Measurements from ENCODE around the gene LARP1.
"Not testable (repeated sequence)": the region's sequence is repeated elsewhere in the genome, so short reads cannot be mapped to it uniquely, and the experiment has no call there.

LARP1 gene

DNA sequence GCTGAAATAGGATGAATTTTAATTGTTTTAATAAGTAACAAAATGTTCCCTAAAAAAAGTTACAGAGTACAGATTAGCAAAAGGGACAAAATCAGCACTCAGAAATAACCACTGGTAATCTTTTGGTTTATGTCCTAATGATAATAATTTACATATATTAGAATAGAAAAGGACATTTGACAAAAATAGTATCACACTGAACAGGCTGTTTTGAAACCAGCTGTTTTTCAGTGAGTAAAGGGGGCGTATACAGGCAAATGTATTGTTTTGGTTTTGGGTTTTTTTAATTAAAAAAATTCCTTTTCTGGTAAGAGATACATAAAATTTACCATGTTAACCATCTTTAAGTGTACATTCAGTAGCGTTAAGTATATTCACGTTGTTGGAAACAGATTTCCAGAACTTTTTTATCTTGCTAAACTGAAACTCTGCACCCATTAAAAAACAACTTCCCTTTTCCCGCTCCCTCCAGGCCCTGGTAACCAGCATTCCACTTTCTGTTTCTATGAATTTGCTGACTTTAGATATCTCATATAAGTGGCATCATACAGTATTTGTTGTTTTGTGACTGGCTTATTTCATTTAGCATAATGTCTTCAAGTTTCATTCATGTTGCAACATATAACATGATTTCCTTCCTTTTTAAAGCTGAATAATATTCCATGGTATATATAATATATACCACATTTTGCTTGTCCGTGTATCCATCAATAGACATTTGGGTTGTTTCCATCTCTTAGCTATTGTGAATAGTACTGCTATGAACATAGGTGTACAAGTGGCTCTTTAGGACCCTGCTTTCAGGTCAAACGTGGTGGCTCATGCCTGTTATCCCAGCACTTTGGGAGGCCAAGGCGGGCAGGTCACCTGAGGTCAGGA is 20.6 kb upstream of the LARP1 start:
- no peak for DNase-seq (ENCODE audit: low spot score)

GRCh38 chr5:154735362-154735761 is 19.8 kb upstream of the LARP1 start:
- not testable (repeated sequence) for DNase-seq (ENCODE audit: low spot score)

DNA sequence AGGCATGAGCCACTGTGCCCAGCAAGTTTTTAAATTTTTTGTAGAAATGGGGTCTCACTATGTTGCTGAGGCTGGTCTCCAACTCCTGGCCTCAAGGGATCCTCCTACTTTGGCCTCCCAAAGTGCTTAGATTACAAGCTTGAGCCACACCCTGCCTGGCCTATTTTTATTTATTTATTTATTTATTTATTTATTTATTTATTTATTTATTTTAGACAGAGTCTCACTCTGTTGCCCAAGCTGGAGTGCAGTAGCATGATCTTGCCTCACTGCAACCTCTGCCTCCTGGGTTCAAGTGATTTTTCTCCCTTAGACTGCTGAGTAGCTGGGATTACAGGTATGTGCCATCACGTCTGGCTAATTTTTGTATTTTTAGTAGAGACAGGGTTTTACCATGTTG is 18.8 kb upstream of the LARP1 start:
- not testable (repeated sequence) for DNase-seq (ENCODE audit: low spot score)

DNA sequence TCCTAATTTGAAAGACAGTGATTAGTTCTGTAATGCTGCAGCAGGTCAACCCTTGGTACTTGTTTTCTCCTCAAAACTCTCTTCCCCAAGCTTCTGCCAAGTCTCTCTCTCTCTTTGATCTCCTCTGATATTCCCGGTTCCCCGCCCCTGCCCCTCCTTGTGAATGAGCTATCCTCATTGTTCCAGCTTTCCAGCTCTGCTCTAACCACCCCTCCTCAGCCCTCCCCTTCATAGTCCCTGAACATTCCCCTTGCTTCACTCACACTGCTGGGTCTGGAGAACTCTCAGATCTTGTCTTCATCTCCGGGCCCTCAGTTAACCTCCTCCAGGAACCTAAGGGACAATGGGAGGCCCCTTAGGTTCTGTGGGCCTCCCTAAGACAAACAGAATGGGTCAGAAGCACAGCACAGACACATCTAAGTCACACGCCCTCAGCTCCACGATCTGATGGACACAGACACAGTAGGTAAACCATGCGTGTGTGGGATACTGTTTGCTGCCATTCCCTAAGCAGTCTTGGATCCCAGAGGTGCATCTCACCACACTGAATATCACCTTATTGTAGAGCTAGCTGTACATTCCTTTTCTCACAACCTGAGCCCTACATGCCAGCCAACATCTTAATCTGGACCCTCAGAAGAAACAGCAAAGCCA is 17.4 kb upstream of the LARP1 start:
- DNase-seq (ENCODE audit: low spot score), result no peak

DNA sequence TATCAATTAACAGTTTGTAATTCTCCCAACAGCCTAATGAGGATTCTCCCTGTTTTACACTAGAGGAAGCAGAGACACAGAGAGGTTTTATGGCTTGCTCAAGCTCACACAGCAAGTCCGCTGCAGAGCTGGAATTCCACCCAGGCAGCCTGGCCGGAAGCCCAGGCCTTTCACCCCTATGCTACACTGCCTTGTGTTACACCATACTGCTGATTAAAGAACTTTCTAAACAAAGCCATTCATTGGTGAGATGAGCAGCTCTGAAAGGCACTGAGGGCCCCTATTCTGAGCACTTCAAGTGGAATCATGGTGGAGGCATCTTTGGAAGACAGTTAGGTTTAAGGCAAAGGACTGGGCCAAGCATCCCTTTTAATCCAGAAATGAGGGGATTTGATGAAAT is 14.7 kb upstream of the LARP1 start:
- no peak for DNase-seq (ENCODE audit: low spot score)

- no peak for DNase-seq (ENCODE audit: low spot score)
These were observed 14.2 kb upstream of the LARP1 start for GRCh38 chr5:154740957-154741356.

DNA sequence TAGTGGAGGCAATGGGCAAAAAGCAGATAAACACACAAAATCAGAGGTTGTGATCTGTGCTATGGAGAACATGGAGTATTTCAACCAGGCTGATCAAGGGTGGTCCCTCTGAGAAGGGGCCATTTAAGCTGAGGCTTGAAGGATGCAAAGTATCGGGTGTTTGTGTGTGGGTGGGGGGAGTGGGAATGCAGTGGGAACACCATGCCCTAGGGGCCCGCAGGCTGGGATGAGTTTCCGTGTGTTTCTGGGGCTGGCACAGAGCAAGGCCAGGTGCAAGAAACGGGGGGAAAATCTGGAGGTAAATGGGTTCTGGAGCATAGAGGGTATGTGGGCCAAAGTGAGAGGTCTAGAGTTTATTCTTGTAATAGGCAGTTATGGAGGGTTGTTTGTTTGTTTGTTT is 13.8 kb upstream of the LARP1 start:
- no peak for DNase-seq (ENCODE audit: low spot score)

GRCh38 chr5:154743812-154744211 is 11.4 kb upstream of the LARP1 start:
- DNase-seq (ENCODE audit: low spot score), result no peak

- DNase-seq (ENCODE audit: low spot score), result no peak
These were observed 9.8 kb upstream of the LARP1 start for GRCh38 chr5:154745349-154745748.

DNA sequence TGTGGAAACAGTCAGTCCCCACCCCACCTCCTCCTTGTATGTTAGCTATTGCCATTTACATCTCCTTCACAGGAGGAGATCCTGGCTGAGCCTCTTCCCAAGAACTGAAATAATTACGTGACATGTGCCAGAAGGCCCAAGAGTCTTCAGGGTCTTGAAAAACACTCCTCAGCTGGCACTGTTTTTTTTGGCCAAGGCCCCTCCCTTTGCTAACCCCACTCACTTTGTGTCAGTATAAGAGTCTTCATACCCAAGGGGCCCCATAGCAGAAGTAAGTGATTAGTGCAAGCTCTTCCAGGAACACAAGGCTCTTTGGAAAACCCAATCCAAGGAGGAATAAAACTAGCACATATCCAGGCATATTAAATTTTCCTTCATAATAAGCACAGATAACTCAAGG is 5.7 kb upstream of the LARP1 start:
- DNase-seq (ENCODE audit: low spot score), result no peak

DNA sequence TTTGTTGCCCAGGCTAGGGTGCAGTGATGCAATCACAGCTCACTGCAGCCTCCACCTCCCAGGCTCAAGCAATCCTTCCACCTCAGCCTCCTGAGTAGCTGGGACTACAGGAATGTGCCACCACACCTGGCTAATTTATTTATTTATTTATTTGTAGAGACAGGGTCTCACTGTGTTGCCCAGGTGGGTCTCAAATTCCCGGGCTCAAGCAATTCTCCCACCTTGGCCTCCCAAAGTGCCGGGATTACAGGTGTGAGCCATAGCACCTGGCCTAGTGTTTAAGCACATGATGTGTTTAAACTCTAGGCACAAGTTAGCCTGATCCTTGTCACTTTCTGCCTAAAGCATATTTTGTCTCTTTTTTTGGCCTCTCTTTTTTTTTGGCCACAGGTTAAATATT is 4.5 kb upstream of the LARP1 start:
- not testable (repeated sequence) for DNase-seq (ENCODE audit: low spot score)

DNA sequence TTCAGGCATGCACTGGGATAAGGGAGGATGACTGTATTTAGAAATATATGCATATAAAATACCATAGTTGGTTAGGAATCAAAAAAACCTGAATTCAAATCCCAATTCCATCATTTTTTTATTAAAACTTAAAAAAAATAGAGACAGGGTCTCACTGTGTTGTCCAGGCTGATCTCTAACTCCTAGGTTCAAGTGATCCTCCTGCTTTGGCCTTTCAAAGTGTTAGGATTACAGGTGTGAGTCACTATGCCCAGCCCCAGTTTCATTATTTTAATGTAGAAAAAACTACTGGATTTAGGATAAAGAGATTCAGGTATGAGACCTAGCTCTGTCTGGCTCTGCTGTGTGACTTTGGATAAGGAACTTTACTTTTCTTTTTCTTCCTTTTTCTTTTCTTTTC is 3.3 kb upstream of the LARP1 start:
- no peak for DNase-seq (ENCODE audit: low spot score)

DNA sequence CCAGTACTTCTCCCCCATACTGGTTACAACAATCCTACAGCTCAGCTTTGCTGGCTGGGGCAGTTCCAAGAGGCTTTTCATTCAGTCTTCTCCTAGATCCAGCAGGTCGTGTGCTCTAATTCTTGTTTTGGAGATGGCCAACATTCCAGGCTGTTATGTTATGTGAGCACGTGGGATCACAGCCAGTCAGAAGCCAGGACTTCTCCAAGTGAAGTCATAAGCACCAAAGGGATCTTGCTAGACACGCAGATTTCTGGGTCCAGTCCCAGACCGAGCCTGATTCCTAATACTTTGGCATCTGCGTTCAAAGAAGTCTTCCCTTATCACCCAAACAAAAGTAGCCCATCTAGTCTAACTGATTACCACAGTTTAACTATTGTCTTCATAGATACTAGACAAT is 1.4 kb upstream of the LARP1 start:
- DNase-seq (ENCODE audit: low spot score), result no peak

DNA sequence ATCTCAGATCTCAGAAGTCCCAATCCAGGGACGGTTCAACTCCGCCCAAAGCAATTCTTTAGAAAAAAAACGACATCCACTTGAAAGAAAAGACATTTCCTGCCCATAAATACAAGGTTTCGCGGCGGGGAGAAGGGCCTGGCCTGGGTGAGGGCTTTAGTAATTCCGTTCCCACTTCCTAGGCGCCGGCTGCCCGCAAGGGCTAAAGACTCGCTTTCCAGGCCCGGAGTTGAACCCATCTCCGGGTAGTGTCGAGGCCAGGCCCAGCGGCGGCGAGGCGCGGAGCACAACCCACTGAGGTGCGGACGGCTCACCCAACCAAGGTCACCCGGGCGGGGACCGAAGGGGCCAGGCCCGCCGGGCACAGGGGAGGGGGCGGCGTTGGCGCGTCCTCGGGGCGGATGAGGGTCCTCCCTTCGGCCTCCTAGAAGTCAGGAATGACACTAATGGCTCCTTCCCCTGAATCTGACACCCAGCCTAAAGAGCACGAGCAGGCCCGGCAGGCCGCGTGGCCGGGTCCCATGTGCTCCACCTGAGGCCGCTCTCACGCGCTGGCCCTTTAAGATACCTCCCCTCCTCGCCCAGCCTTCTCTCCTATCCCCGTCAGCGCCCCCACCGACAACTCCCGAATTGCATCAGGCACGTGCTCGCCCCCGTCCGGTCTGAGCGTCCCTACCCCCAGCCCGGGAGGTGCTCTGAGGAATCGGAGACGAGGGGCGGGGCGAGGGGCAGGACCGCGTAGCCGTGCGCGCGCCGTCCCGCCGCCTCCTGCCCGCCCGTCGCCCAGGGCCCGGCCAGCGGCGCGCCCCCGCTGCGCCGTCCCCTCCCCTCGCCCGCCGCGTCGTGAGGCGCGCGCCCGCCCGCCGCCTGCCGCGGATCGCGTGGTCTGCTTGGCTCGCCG is 467 bp upstream of the LARP1 start:
- peak; percentile 99 for DNase-seq (ENCODE audit: low spot score)

DNA sequence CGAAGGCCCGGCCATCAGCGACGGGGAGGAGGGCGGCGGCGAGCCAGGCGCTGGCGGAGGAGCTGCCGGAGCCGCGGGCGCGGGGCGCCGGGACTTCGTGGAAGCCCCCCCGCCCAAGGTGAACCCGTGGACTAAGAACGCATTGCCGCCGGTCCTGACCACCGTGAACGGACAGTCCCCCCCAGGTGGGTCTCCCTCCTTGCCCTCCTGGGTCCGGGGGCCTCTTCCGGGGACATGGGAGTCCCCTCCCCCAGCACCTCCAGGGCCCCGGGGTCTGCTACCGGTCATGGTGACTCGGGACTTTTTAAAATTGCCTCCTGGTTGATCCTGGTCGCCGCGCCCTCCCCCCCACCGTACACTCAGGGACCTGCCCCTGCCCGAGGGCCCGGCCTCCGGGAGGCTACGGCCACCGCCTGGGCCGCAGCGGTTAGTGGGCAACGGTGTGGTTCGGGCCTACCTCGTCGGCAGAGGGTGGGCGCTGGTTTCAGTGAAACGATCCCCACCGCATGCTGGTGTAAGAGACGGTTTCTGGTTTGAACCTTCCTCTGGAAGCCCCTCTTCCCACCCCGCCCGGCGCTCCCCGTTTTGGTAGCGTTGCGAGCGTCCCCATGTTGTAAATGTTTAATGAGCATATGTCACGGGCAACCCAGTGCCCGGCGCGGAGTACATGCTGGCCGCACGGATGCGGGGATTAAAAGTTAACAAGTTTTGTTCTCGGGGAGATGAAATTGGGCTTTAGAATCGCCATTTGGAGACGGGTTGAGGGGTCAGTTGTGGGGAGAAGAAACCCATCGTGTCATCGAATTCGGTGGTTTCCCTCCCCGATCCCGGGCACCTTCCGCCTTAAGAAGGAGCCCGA is 1.1 kb downstream of the LARP1 start:
- DNase-seq (ENCODE audit: low spot score), result peak; percentile 66

DNA sequence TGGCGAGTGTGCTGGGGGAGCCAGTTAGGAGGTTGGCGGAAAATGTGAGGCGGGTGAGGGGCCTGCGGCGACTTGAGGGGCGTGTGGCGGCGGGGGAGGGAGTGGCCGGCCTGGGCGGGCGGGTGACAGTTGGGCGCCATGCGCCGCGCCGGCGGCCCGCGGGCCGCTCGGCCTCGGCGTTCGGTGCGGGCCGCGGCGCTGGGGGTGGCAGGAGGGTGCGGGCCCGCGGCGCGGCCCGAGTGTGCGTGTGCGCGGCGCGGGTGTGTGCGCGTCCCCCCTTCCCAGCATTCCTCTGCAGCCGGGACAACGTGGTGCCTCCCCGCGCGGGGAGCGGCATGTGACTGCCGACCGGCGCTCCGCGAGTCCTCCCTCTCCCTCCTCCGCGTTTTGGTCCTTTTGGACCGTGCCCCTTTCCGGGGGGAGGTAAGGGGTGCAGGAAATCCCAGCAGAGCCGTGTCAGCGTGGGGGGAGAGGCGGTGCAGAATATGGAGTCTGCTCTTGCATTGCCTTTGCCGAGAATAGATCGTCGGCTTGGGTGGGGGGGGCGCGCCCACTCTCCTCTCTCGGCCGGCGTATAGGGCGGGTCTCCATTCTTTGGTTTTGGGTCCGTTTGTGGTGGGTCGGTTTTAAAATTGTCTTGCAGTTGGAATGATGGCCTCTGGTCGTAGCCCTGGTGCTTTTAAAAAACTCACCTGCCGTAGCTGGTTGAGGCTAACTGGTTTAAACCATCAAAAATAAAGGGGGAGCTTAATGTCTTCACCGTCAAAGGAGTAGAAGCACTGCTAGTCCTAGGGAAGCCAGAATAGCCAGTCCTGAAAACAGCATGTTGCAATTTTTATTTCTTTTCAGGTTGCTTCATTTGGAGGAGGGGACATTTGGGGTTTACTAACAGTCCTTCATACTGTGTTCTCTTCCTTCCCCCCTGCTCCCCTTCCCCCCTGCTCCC is 2.0 kb downstream of the LARP1 start:
- peak; percentile 55 for DNase-seq (ENCODE audit: low spot score)

DNA sequence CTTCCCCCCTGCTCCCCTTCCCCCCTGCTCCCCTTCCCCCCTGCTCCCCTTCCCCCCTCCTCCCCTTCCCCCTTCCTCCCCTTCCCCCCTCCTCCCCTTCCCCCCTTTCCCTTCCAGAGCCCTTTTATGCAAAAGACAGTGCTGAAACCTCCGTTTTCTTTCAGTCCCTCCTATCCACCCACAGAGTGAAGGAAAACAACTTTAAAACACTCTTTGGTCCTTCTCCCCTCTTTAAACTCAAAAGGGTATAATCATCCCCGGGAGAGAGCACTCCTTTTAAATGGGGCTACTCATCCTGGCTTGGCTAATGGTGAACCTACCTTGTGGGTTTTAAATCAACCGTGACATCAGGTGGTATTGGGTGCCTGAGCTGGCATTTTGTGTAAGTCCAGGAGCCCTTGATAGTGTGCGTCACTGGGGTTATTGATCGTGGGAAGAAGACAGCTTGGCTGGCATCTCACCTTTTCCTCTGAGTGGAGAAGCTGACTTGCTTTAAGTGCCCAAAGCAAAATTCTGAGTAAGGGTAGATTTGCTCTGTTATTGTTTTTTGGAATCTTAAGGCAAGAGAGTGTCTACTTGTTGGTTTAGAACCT is 2.7 kb downstream of the LARP1 start:
- no peak for DNase-seq (ENCODE audit: low spot score)

DNA sequence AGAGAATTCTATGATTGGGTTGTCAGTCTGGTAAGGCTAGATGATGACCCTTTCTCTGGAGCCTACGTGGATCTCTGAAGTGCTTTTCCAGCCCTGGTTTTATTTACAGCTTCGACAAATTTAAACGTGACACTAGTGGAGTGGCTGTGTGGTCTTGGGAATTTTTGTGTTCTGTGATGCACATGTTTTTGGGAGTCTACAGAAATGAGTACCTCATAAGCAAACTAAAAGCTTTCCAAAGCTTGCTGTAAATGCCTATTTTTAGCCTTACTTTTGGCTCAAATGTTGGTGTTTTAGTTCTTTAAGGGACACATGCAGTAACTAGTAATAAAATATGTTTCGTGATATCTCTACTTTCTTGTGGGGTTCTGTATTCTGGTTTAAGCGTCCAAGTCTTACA is 3.3 kb downstream of the LARP1 start:
- DNase-seq (ENCODE audit: low spot score), result no peak

DNA sequence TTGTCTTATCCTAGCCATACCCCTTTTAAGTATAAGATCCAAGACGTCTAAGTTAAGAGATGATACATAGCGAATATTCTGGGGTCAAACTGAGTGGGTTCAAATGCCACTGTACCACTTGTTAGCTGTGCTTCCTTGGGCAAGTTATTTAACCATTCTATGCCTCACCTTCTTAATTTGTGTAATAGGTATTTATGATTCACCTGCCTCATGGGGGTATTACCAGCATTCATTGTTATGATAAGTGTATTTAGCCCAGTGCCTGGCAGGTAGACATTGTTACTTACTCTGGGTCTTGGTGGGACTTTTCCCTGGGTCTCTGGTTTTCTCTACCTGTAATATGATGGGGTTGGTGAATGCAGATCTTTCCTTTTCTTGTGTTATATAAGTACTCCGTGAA is 3.8 kb downstream of the LARP1 start:
- DNase-seq (ENCODE audit: low spot score), result no peak

DNA sequence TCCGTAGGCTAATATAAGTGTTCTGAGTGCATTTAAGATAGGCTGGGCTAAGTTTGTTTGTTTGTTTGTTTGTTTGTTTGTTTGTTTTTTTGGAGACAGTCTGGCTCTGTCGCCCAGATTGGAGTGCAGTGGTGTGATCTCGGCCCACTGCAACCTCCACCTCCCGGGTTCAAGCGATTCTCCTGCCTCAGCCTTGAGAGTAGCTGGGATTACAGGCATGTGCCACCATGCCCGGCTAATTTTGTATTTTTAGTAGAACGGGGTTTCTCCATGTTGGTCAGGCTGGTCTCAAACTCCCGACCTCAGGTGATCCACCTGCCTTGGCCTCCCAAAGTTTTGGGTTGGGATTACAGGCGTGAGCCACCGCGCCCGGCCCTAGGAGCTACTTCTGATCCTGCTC is 4.7 kb downstream of the LARP1 start:
- DNase-seq (ENCODE audit: low spot score), result not testable (repeated sequence)

Measured in HuH-7.5 (cell line).